ENCODE data around the gene SKP1. TPM values are rescaled to one million over a fixed set of nuclear protein-coding genes. Genes with fewer than 3 reads are reported as not detected.

Gene SKP1
- total RNA-seq, 2 experiments from 2014 or later, result 203 to 206 TPM

DNA sequence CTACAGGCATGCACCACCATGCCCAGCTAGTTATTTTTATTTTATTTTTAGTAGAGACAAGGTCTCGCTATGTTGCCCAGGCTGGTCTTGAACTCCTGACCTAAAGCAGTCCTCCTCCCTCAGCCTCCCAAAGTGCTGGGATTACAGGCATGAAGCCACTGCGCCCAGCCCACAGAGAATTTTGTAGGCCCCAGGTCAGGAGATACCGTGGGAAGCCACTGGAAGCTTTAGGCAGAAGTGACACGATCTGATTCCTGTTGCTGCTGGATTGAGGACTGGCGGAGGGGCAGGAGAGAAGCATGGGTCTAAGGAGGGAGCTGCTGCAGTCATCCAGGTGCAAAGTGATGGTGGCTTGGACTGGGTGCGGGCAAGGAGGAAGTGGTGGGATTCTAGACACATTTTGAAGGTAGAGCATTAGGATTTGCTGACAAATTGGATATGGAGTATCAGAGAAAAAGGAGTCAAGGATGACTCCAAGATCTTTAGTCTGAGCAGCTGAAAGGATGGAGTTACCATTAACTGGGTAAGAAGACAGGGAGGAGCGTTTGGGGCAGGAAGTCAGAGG, 41.6 kb downstream of the SKP1 start:
- Mint-ChIP-seq H3K27me3 (ENCODE audit: low read depth) (no peaks in the 10 kb centered on the region), H3K9me3 (ENCODE audit: insufficient read depth) (no peaks in the 10 kb centered on the region), H3K27ac (peak overlapping the region; percentile 51), H3K4me1 (ENCODE audit: low read depth) (peaks cover 97% of the 10 kb centered on the region), H3K4me3 (no peak overlapping the region), H3K36me3 (ENCODE audit: low read depth) (peaks cover 65% of the 10 kb centered on the region)
- no peak for DNase-seq
- ChIA-PET CTCF (interaction anchor here (1.3 to 26.6 kb wide), 3 partner anchors 9 to 92 kb away, joined by 4 to 618 read pairs (median 7); no protein-coding TSS in a partner anchor), POLR2A (interaction anchor here (0.7 to 1.7 kb wide), 6 partner anchors 10 to 94 kb away, joined by 3 to 5 read pairs (median 4); partner anchors contain the start of gene SKP1)
- no peak for ATAC-seq

- POLR2A ChIA-PET, result interaction anchor here (0.7 to 2.7 kb wide), 8 partner anchors 8 to 129 kb away, joined by 3 to 22 read pairs (median 3); partner anchors contain the start of gene TCF7
- DNase-seq (no peak), ATAC-seq (no peak)
- no peaks in the 10 kb centered on the region for H3K27me3 Mint-ChIP-seq (ENCODE audit: low read depth)
- H3K4me3 Mint-ChIP-seq, result no peak overlapping the region
- CTCF ChIA-PET, result interaction anchor here (1.3 to 26.6 kb wide), 3 partner anchors 10 to 91 kb away, joined by 4 to 618 read pairs (median 7); no protein-coding TSS in a partner anchor
- peak overlapping the region; percentile 40 for H3K27ac Mint-ChIP-seq
- no peaks in the 10 kb centered on the region for H3K9me3 Mint-ChIP-seq (ENCODE audit: insufficient read depth)
- peaks cover 97% of the 10 kb centered on the region for H3K4me1 Mint-ChIP-seq (ENCODE audit: low read depth)
- peaks cover 66% of the 10 kb centered on the region for H3K36me3 Mint-ChIP-seq (ENCODE audit: low read depth)
Measured at GRCh38 chr5:134133995-134134541, 42.7 kb downstream of the SKP1 start.

DNA sequence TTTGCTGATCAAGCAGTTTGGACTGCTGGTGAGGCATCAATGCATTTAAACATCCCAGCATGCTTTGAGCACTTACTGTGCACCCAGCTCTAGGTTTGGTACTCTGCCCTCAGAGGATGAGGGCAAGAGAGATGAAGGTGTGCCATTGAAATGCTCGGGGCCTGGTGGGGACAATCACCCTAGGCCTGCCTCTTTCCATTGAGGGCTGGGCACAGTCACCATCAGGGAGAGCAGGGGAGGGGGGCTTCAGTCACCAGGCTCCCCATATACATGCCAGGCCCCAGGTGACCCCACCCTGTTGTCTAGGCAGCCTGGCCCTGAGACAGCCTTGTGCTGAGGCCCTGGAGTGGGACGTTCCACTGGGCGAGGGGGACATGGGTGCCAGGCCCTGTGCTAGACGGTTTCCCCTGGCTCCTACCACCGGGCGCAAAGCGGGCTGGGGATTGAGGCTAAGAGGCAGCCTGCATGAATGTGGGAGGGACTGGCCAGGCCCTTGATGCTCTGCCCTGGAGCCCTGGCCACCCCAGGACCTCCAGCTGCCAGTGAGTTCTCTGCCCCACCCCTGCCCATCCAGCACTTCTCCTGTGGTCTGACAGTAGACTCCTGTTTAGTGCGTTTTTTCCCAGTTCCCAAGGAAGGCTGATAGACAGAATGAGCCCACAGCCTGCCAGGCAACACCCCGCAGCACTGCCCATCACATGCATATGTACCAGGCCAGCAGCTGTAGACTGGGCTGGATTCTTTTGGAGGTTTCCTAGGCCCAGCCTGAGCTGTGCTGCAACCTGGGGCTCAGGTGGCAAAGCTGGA, 43.4 kb downstream of the SKP1 start:
- DNase-seq (no peak), ATAC-seq (no peak)
- H3K4me3 Mint-ChIP-seq, result peak overlapping the region; percentile 55
- peaks cover 97% of the 10 kb centered on the region for H3K4me1 Mint-ChIP-seq (ENCODE audit: low read depth)
- ChIA-PET CTCF (interaction anchor here (1.4 to 26.6 kb wide), 5 partner anchors 7 to 98 kb away, joined by 4 to 618 read pairs (median 7); no protein-coding TSS in a partner anchor), POLR2A (interaction anchor here (0.6 to 2.7 kb wide), 11 partner anchors 9 to 128 kb away, joined by 3 to 22 read pairs (median 4); partner anchors contain the start of genes SKP1 and TCF7)
- peaks cover 66% of the 10 kb centered on the region for H3K36me3 Mint-ChIP-seq (ENCODE audit: low read depth)
- H3K9me3 Mint-ChIP-seq (ENCODE audit: insufficient read depth), result no peaks in the 10 kb centered on the region
- no peaks in the 10 kb centered on the region for H3K27me3 Mint-ChIP-seq (ENCODE audit: low read depth)
- peak overlapping the region; percentile 91 for H3K27ac Mint-ChIP-seq

- H3K36me3 Mint-ChIP-seq (ENCODE audit: low read depth), result peaks cover 65% of the 10 kb centered on the region
- CTCF ChIA-PET, result interaction anchor here (1.0 to 26.6 kb wide), 6 partner anchors 8 to 97 kb away, joined by 4 to 618 read pairs (median 8); no protein-coding TSS in a partner anchor
Measured at GRCh38 chr5:134132372-134133187, 44.2 kb downstream of the SKP1 start.

GRCh38 chr5:134131578-134132350, 45.0 kb downstream of the SKP1 start:
- ChIA-PET CTCF (interaction anchor here (1.0 to 26.6 kb wide), 6 partner anchors 9 to 96 kb away, joined by 4 to 618 read pairs (median 8); no protein-coding TSS in a partner anchor), POLR2A (interaction anchor here (1.0 to 2.7 kb wide), 12 partner anchors 8 to 95 kb away, joined by 3 to 22 read pairs (median 4); partner anchors contain the start of genes SKP1 and TCF7)
- Mint-ChIP-seq H3K4me1 (ENCODE audit: low read depth) (peaks cover 97% of the 10 kb centered on the region), H3K36me3 (ENCODE audit: low read depth) (peaks cover 68% of the 10 kb centered on the region), H3K9me3 (ENCODE audit: insufficient read depth) (no peaks in the 10 kb centered on the region), H3K27me3 (ENCODE audit: low read depth) (no peaks in the 10 kb centered on the region), H3K4me3 (peak overlapping the region; percentile 55), H3K27ac (peak overlapping the region; percentile 91)
- DNase-seq (no peak), ATAC-seq (no peak)

More at GRCh38 chr5:134132372-134133187, 44.2 kb downstream of the SKP1 start:
- Mint-ChIP-seq H3K4me1 (ENCODE audit: low read depth) (peaks cover 97% of the 10 kb centered on the region), H3K9me3 (ENCODE audit: insufficient read depth) (no peaks in the 10 kb centered on the region), H3K27ac (peak overlapping the region; percentile 91), H3K27me3 (ENCODE audit: low read depth) (no peaks in the 10 kb centered on the region), H3K4me3 (peak overlapping the region; percentile 55)
- peak; percentile 89 for DNase-seq
- peak; percentile 68 for ATAC-seq
- POLR2A ChIA-PET, result interaction anchor here (0.6 to 2.7 kb wide), 11 partner anchors 8 to 94 kb away, joined by 3 to 22 read pairs (median 4); partner anchors contain the start of genes SKP1 and TCF7

DNA sequence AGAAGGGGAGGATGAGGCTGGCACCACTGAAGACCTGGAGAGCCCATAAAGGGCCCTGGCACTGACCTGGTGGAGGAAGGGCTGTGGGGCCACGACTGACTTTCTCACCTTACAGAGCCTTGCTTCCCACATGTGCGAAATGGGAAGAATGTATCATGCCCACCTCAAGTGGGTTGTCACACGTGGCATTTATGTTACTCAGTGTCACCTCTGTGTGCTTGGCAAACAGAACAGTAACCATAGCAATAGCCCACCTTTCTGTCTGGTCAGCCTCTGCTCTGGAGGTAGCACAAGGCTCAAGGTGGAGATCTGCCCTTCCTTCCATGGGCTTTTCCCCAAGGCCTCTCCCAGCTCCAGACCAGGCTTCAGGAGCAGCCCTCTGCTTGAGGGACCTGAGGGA, 45.6 kb downstream of the SKP1 start:
- Mint-ChIP-seq H3K4me1 (ENCODE audit: low read depth) (peaks cover 97% of the 10 kb centered on the region), H3K27ac (peak overlapping the region; percentile 91), H3K4me3 (peak overlapping the region; percentile 42), H3K27me3 (ENCODE audit: low read depth) (no peaks in the 10 kb centered on the region), H3K9me3 (ENCODE audit: insufficient read depth) (no peaks in the 10 kb centered on the region), H3K36me3 (ENCODE audit: low read depth) (peaks cover 67% of the 10 kb centered on the region)
- POLR2A ChIA-PET, result interaction anchor here (1.4 to 4.6 kb wide), 5 partner anchors 12 to 23 kb away, joined by 3 to 31 read pairs (median 10); partner anchors contain the start of gene TCF7
- CTCF ChIA-PET, result interaction anchor here (12.6 to 26.6 kb wide), 2 partner anchors 10 to 88 kb away, joined by 167 to 618 read pairs; no protein-coding TSS in a partner anchor
- ATAC-seq (peak; percentile 1), DNase-seq (no peak)

DNA sequence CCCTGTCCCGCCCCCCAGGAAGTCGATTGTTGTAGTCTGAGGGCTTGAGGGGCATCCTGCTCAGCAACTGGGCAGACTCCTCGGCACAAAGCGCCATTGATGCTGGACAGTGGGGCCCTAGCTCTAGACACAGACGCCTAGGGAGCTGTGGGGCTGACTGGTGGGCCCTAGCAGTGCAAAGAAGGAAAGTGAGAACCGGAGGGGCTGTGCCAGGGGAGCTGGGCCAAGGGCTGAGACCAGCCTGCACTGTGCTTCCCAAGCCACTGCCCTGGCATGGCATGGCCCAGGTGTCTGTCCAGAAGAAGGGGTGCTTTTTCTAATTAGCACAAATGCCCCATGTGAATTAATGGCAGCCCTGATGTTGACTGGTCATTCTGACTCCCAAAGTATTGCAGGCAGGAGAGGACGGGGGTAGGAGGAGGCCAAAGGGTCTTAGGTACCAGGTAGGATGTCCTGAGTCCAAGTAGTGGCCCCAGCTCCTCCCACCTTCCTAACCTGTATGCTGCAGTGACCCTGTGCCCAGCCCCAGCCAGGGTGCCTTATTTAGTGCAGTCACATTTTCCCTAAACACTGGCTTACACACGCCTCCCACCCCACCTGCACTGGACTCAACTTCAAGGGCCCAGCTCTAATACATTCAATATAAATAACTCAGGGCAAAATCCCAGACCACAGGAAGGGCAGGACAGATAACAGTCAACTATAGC, 46.4 kb downstream of the SKP1 start:
- POLR2A ChIA-PET, result interaction anchor here (0.5 to 4.6 kb wide), 11 partner anchors 8 to 47 kb away, joined by 3 to 31 read pairs (median 5); partner anchors contain the start of genes SKP1 and TCF7
- Mint-ChIP-seq H3K27me3 (ENCODE audit: low read depth) (no peaks in the 10 kb centered on the region), H3K4me3 (peak overlapping the region; percentile 77), H3K9me3 (ENCODE audit: insufficient read depth) (no peaks in the 10 kb centered on the region), H3K4me1 (ENCODE audit: low read depth) (peaks cover 97% of the 10 kb centered on the region), H3K36me3 (ENCODE audit: low read depth) (peaks cover 68% of the 10 kb centered on the region), H3K27ac (peak overlapping the region; percentile 91)
- no peak for DNase-seq
- no peak for ATAC-seq
- CTCF ChIA-PET, result interaction anchor here (1.7 to 12.6 kb wide), 3 partner anchors 10 to 90 kb away, joined by 5 to 167 read pairs (median 35); no protein-coding TSS in a partner anchor

GRCh38 chr5:134129411-134130238, 47.1 kb downstream of the SKP1 start:
- Mint-ChIP-seq H3K36me3 (ENCODE audit: low read depth) (peaks cover 64% of the 10 kb centered on the region), H3K4me3 (peak overlapping the region; percentile 77), H3K4me1 (ENCODE audit: low read depth) (peaks cover 98% of the 10 kb centered on the region), H3K27me3 (ENCODE audit: low read depth) (no peaks in the 10 kb centered on the region), H3K27ac (peak overlapping the region; percentile 91), H3K9me3 (ENCODE audit: insufficient read depth) (no peaks in the 10 kb centered on the region)
- peak; percentile 54 for DNase-seq
- CTCF ChIA-PET, result interaction anchor here (1.2 to 12.6 kb wide), 5 partner anchors 11 to 89 kb away, joined by 3 to 167 read pairs (median 5); no protein-coding TSS in a partner anchor
- peak; percentile 21 for ATAC-seq
- POLR2A ChIA-PET, result interaction anchor here (0.6 to 4.6 kb wide), 13 partner anchors 9 to 90 kb away, joined by 3 to 31 read pairs (median 8); partner anchors contain the start of genes SKP1 and TCF7

DNA sequence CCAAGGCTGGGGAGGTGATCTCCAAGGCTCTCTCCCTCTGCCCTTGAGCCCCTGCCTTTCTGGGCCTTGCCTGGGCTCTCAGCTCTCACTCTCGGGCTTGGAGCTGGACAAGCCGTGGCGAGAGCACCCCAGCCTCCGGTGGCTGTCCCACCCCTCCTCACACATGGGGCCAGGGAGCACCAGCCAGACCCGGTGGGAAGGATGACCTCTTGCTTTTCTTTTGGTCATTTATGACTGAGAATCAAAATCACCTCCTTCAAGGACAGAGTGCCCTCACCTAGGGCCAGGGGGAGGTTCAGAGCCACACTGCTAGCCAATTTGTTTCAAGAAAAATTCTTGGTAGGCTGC, 48.1 kb downstream of the SKP1 start:
- Mint-ChIP-seq H3K9me3 (ENCODE audit: insufficient read depth) (no peaks in the 10 kb centered on the region), H3K4me3 (peak overlapping the region; percentile 77), H3K36me3 (ENCODE audit: low read depth) (peaks cover 60% of the 10 kb centered on the region), H3K4me1 (ENCODE audit: low read depth) (peaks cover 100% of the 10 kb centered on the region), H3K27ac (peak overlapping the region; percentile 91), H3K27me3 (ENCODE audit: low read depth) (no peaks in the 10 kb centered on the region)
- no peak for DNase-seq
- no peak for ATAC-seq
- CTCF ChIA-PET, result interaction anchor here (1.2 to 12.6 kb wide), 5 partner anchors 12 to 88 kb away, joined by 3 to 167 read pairs (median 5); no protein-coding TSS in a partner anchor
- POLR2A ChIA-PET, result interaction anchor here (1.1 to 4.6 kb wide), 8 partner anchors 10 to 89 kb away, joined by 4 to 31 read pairs (median 14); partner anchors contain the start of genes SKP1 and TCF7
